DOHH2 (cell line): ENCODE measurements around the gene CDK3.
"Not testable (repeated sequence)": the region's sequence is repeated elsewhere in the genome, so short reads cannot be mapped to it uniquely, and the experiment has no call there.

ENCODE experiments used
- H3F3A ChIP-seq: fragments of 200-600 bp; sonication (generic), shearing (Covaris generic); 2 replicates; pipeline ENCODE4 v1.6.0; 2016; ENCODE audit warnings: antibody characterized with exemption, mild to moderate bottlenecking; ENCODE audit not compliant: control insufficient read depth, insufficient read depth
- H3K27ac ChIP-seq: fragments of 200-600 bp; sonication (generic); 2 replicates; pipeline ENCODE4 v1.5.1; 2014; ENCODE audit warnings: low read depth, mild to moderate bottlenecking, low read length, moderate library complexity
- H3K27me3 ChIP-seq: fragments of 200-600 bp; sonication (generic); 2 replicates; pipeline ENCODE4 v1.6.1; 2014; ENCODE audit warnings: mild to moderate bottlenecking, low read length, mixed read lengths; ENCODE audit not compliant: control insufficient read depth
- H3K36me3 ChIP-seq: fragments of 200-600 bp; sonication (generic); 2 replicates; pipeline ENCODE4 v1.6.1; 2014; ENCODE audit warnings: mild to moderate bottlenecking, low read length, moderate library complexity, mixed read lengths; ENCODE audit not compliant: control insufficient read depth
- H3K4me1 ChIP-seq: fragments of 200-600 bp; sonication (generic); 2 replicates; pipeline ENCODE4 v1.6.1; 2014; ENCODE audit warnings: mild to moderate bottlenecking, low read length, mixed read lengths; ENCODE audit not compliant: control insufficient read depth
- H3K4me2 ChIP-seq: fragments of 200-600 bp; sonication (generic); 2 replicates; pipeline ENCODE4 v1.6.0; 2014; ENCODE audit warnings: mild to moderate bottlenecking, low read length, moderate library complexity
- H3K4me3 ChIP-seq: fragments of 200-600 bp; sonication (generic); 2 replicates; pipeline ENCODE4 v1.5.1; 2014; ENCODE audit warnings: mild to moderate bottlenecking, low read length, mixed read lengths
- H3K79me2 ChIP-seq: fragments of 200-600 bp; sonication (generic); 2 replicates; pipeline ENCODE4 v1.6.1; 2014; ENCODE audit warnings: mild to moderate bottlenecking, low read length, mixed read lengths; ENCODE audit not compliant: control insufficient read depth
- H3K9me2 ChIP-seq: fragments of 200-600 bp; sonication (generic); replicated peaks from 2 replicates; pipeline ENCODE4 v1.6.1; 2014; ENCODE audit warnings: mild to moderate bottlenecking, low read length, mixed read lengths; ENCODE audit not compliant: control insufficient read depth
- H3K9me3 ChIP-seq: fragments of 200-600 bp; sonication (generic); 2 replicates; pipeline ENCODE4 v1.6.1; 2014; ENCODE audit warnings: antibody characterized with exemption, low read length, mixed read lengths; ENCODE audit not compliant: control insufficient read depth, insufficient read depth
- H4K20me1 ChIP-seq: fragments of 200-600 bp; sonication (generic); 2 replicates; pipeline ENCODE4 v1.6.0; 2014; ENCODE audit warnings: low read depth, mild to moderate bottlenecking, antibody characterized with exemption, low read length, moderate library complexity; ENCODE audit not compliant: control insufficient read depth, insufficient read depth
- EZH2phosphoT487 ChIP-seq: fragments of 200-600 bp; sonication (generic); IDR thresholded peaks from 2 replicates; pipeline ENCODE4 v1.6.1; 2017; ENCODE audit warnings: borderline replicate concordance, mild to moderate bottlenecking, antibody characterized with exemption, low read length, moderate library complexity, mixed read lengths
- TF ChIP-seq, protein P1 (sequence below): fragments of 200-600 bp; sonication (generic); IDR thresholded peaks from one replicate; pipeline ENCODE4 v1.5.1; 2014; ENCODE audit warnings: antibody characterized with exemption, mild to moderate bottlenecking, low read depth, low read length; ENCODE audit not compliant: poor library complexity, severe bottlenecking

The CDK3 gene

DNA sequence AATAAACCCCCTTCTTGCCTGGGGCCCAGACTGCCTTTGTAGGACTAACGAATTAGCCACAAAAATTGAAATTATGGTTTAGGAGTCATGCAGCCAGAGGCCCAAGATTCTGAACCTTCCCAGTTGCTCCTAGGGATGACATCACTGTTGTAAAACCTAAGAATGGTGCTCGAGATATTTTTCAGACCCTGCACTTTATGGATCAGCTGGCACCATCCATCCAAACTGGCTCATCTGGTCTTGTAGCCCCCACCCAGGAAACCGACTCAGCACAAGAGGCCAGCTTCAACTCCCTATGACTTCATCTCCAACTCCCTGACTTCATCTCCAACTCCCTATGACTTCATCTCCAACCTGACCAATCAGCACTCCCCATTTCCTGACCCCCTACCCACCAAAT, 37.4 kb downstream of the CDK3 start:
- Histone ChIP-seq H3K36me3 (peaks cover 45% of the 10 kb centered on the region), H3K4me1 (no peaks in the 10 kb centered on the region), H3K79me2 (no peaks in the 10 kb centered on the region), H3F3A (no peaks in the 10 kb centered on the region), H3K27ac (no peak overlapping the region), H4K20me1 (no peaks in the 10 kb centered on the region), H3K9me2 (no peaks in the 10 kb centered on the region), H3K9me3 (no peaks in the 10 kb centered on the region), H3K4me3 (no peak overlapping the region), H3K4me2 (no peak overlapping the region), H3K27me3 (no peaks in the 10 kb centered on the region)
- no peak for TF ChIP-seq EZH2phosphoT487
- TF ChIP-seq, protein P1, sequence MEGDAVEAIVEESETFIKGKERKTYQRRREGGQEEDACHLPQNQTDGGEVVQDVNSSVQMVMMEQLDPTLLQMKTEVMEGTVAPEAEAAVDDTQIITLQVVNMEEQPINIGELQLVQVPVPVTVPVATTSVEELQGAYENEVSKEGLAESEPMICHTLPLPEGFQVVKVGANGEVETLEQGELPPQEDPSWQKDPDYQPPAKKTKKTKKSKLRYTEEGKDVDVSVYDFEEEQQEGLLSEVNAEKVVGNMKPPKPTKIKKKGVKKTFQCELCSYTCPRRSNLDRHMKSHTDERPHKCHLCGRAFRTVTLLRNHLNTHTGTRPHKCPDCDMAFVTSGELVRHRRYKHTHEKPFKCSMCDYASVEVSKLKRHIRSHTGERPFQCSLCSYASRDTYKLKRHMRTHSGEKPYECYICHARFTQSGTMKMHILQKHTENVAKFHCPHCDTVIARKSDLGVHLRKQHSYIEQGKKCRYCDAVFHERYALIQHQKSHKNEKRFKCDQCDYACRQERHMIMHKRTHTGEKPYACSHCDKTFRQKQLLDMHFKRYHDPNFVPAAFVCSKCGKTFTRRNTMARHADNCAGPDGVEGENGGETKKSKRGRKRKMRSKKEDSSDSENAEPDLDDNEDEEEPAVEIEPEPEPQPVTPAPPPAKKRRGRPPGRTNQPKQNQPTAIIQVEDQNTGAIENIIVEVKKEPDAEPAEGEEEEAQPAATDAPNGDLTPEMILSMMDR = no peak

DNA sequence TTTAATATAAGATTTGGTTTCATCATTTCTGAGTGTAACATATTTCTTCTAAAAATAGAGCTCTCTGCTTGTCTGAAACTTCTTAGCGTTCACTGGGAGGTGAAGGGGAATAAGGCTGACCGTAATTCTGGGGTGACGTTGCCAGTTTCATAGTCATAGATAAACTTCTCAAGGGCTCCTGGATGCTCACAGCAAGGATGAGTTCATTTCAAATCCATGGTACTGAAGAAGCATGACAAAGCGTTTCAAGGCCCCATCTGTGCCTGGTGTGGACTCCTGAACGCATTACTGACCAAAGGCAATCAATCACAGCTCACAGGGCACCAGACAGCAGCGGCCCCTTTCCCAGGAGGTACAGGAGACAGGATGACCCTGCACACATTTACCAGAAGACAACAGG, 38.5 kb downstream of the CDK3 start:
- no peaks in the 10 kb centered on the region for H3K4me1 ChIP-seq
- no peaks in the 10 kb centered on the region for H3K79me2 ChIP-seq
- H3K4me3 ChIP-seq = no peak overlapping the region
- no peak for TF ChIP-seq EZH2phosphoT487
- TF ChIP-seq, protein P1 = no peak
- no peaks in the 10 kb centered on the region for H3F3A ChIP-seq
- H3K27ac ChIP-seq = no peak overlapping the region
- H4K20me1 ChIP-seq = no peaks in the 10 kb centered on the region
- no peak overlapping the region for H3K4me2 ChIP-seq
- peaks cover 56% of the 10 kb centered on the region for H3K36me3 ChIP-seq
- H3K9me2 ChIP-seq = no peaks in the 10 kb centered on the region
- H3K9me3 ChIP-seq = no peaks in the 10 kb centered on the region
- no peaks in the 10 kb centered on the region for H3K27me3 ChIP-seq

DNA sequence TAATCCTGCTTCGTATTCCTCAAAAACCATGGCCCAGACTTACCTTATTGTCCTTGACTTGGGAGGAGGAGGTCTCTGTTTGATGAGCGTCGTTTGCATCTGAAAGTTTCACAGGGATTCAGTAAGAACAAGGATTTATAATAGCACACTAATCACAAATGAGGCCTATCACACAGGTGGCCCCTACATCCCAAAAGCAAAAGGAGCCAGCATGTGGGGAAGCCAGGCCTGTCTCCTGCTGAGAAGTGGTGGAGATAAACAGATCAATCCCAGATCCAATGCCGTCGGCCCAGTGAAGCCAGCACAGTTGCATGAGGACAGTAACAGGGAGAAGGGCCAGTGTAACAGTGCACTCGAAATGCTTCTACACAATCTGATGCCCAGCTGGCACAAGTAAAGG, 39.7 kb downstream of the CDK3 start:
- Histone ChIP-seq H3K27me3 (no peaks in the 10 kb centered on the region), H3K4me3 (no peak overlapping the region), H3K79me2 (no peaks in the 10 kb centered on the region), H3K4me1 (no peaks in the 10 kb centered on the region), H3F3A (no peaks in the 10 kb centered on the region), H3K4me2 (no peak overlapping the region), H3K36me3 (peaks cover 68% of the 10 kb centered on the region), H4K20me1 (no peaks in the 10 kb centered on the region), H3K9me2 (no peaks in the 10 kb centered on the region), H3K9me3 (no peaks in the 10 kb centered on the region), H3K27ac (no peak overlapping the region)
- TF ChIP-seq EZH2phosphoT487 = no peak
- TF ChIP-seq, protein P1 = no peak

DNA sequence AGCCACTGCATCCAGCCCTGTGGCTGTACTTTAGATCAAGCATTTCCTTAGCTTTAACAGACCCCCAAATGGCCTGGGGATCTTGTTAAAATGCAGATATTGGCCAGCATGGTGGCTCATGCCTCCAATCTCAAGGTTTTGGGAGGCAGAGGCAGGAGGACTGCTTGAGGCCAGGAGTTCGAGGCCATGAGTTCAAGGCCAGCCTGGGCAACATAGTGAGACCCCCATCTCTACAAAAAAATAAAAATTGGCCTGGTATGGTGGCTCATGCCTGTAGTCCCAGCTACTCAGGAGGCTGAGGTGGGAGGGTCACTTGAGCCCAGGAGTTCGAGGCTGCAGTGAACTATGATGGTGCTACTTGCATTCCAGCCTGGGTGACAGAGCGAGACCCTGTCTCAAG, 42.2 kb downstream of the CDK3 start:
- not testable (repeated sequence) for H3K4me3 ChIP-seq, H3K4me1 ChIP-seq, H3K9me2 ChIP-seq, H3K9me3 ChIP-seq, H4K20me1 ChIP-seq, H3K27ac ChIP-seq, H3K4me2 ChIP-seq, H3F3A ChIP-seq, H3K79me2 ChIP-seq, H3K27me3 ChIP-seq
- peaks cover 90% of the 10 kb centered on the region for H3K36me3 ChIP-seq

DNA sequence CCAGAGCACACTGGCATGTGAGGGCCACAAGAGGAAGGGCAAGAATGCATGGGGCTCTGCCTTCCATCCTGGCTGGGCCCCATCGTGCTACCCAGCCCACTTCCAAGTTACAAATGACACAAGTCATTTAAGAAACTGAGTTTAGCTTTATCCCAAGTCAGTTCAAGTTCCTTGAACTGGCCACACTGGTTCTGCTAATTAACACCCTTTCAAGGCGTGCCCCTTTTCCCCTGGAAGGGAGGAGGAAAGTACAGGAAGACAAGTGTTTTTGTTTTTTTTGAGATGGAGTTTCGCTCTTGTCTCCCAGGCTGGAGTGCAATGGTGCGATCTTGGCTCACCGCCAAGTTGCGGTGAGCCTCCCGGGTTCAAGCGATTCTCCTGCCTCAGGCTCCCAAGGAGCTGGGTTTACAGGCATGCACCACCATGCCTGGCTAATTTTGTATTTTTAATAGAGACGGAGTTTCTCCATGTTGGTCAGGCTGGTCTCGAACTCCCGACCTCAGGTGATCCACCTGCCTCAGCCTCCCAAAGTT, 43.9 kb downstream of the CDK3 start:
- not testable (repeated sequence) for H3K27me3 ChIP-seq, H3K4me3 ChIP-seq, H4K20me1 ChIP-seq, H3K27ac ChIP-seq, H3K9me3 ChIP-seq, H3K79me2 ChIP-seq, H3K4me2 ChIP-seq, H3F3A ChIP-seq, H3K9me2 ChIP-seq, H3K4me1 ChIP-seq
- peaks cover 92% of the 10 kb centered on the region for H3K36me3 ChIP-seq
